CD14-positive monocyte (primary cell): ENCODE measurements around the gene TRRAP. TPM values are rescaled to one million over a fixed set of nuclear protein-coding genes. Genes with fewer than 3 reads are reported as not detected.

Experiments used
- DNase-seq, 3 donors: peaks; one replicate each; pipeline ENCODE4 v3.0.0-alpha.2; 2011 to 2022
- H2AFZ ChIP-seq: 2 replicates; pipeline ENCODE4 v1.6.0; 2012; ENCODE audit warnings: mild to moderate bottlenecking, low read depth, low read length, inconsistent platforms; ENCODE audit not compliant: insufficient read depth, poor library complexity, severe bottlenecking
- H3K27ac ChIP-seq, 2 donors: 1 replicate in 1 of 2; 2 replicates in 1 of 2; pipeline ENCODE4 v1.5.1; 2012 to 2013; ENCODE audit warnings: low read length in 2 of 2, control low read depth in 1 of 2, inconsistent platforms in 1 of 2, low read depth in 1 of 2, mild to moderate bottlenecking in 1 of 2
- H3K27me3 ChIP-seq, 2 donors: one replicate each; pipeline versions ENCODE4 v1.6.0 to v1.6.1; 2011 to 2013; ENCODE audit warnings: low read length in 2 of 2; ENCODE audit not compliant: control insufficient read depth in 2 of 2, insufficient read depth in 2 of 2
- H3K36me3 ChIP-seq, 2 donors: replicated peaks in 1 of 2; 1 replicate in 1 of 2; 2 replicates in 1 of 2; pipeline versions ENCODE4 v1.5.1 to v1.6.1; 2012 to 2013; ENCODE audit warnings: low read length in 2 of 2, control low read depth in 1 of 2, inconsistent platforms in 1 of 2, mild to moderate bottlenecking in 1 of 2; ENCODE audit not compliant: insufficient read depth in 2 of 2, control insufficient read depth in 1 of 2
- H3K4me1 ChIP-seq, 2 donors: 1 replicate in 1 of 2; 2 replicates in 1 of 2; pipeline versions ENCODE4 v1.5.1 to v1.6.1; 2012 to 2013; ENCODE audit warnings: low read length in 2 of 2, control low read depth in 1 of 2, inconsistent platforms in 1 of 2, mild to moderate bottlenecking in 1 of 2, moderate library complexity in 1 of 2; ENCODE audit not compliant: insufficient read depth in 2 of 2, control insufficient read depth in 1 of 2
- H3K4me2 ChIP-seq: replicated peaks from 2 replicates; pipeline ENCODE3; 2012; ENCODE audit warnings: low read length, moderate library complexity, mild to moderate bottlenecking; ENCODE audit not compliant: poor library complexity, severe bottlenecking; ENCODE audit errors: extremely low read depth
- H3K4me3 ChIP-seq, 3 experiments: fragments of 200-600 bp in 1 of 3; sonication (generic) in 1 of 3; replicated peaks in 1 of 3; 1 replicate in 2 of 3; 2 replicates in 1 of 3; pipeline ENCODE4 v1.5.1; 2011 to 2013; ENCODE audit warnings: low read length in 3 of 3, mild to moderate bottlenecking in 3 of 3, control low read depth in 2 of 3, low read depth in 2 of 3, inconsistent platforms in 1 of 3, moderate library complexity in 1 of 3
- H3K79me2 ChIP-seq: 2 replicates; pipeline ENCODE4 v1.6.0; 2012; ENCODE audit warnings: mild to moderate bottlenecking, control low read depth, inconsistent platforms, low read length, moderate library complexity; ENCODE audit not compliant: insufficient read depth
- H3K9ac ChIP-seq: 2 replicates; pipeline ENCODE4 v1.6.0; 2017; ENCODE audit warnings: low read length, mild to moderate bottlenecking; ENCODE audit not compliant: insufficient read depth, poor library complexity, severe bottlenecking
- H3K9me3 ChIP-seq, 2 donors: replicated peaks in 1 of 2; 1 replicate in 1 of 2; 2 replicates in 1 of 2; pipeline versions ENCODE4 v1.5.1 to v1.6.1; 2012 to 2013; ENCODE audit warnings: low read length in 2 of 2, control low read depth in 1 of 2; ENCODE audit not compliant: control insufficient read depth in 1 of 2, insufficient read depth in 1 of 2
- H4K20me1 ChIP-seq: 2 replicates; pipeline ENCODE4 v1.6.0; 2012; ENCODE audit warnings: mild to moderate bottlenecking, low read length, control low read depth, moderate library complexity; ENCODE audit not compliant: insufficient read depth
- H3K27ac Mint-ChIP-seq, 7 donors: one replicate each; pipeline ENCODE4 v1.8.0; 2020; ENCODE audit warnings: mild to moderate bottlenecking in 7 of 7, mixed read lengths in 7 of 7, moderate library complexity in 6 of 7, inconsistent platforms in 2 of 7
- H3K27me3 Mint-ChIP-seq, 3 donors: one replicate each; pipeline ENCODE4 v1.8.0; 2021 to 2022; ENCODE audit warnings: low read depth in 3 of 3, mild to moderate bottlenecking in 3 of 3, mixed read lengths in 3 of 3, moderate library complexity in 3 of 3, inconsistent platforms in 1 of 3
- H3K36me3 Mint-ChIP-seq, 2 donors: one replicate each; pipeline ENCODE4 v1.8.0; 2020; ENCODE audit warnings: mixed read lengths in 2 of 2, inconsistent platforms in 1 of 2, mild to moderate bottlenecking in 1 of 2
- H3K4me1 Mint-ChIP-seq: one replicate; pipeline ENCODE4 v1.8.0; 2020; ENCODE audit warnings: mild to moderate bottlenecking, mixed read lengths
- H3K4me3 Mint-ChIP-seq, 2 donors: one replicate each; pipeline ENCODE4 v1.8.0; 2020; ENCODE audit warnings: mild to moderate bottlenecking in 2 of 2, mixed read lengths in 2 of 2, moderate library complexity in 1 of 2
- H3K9me3 Mint-ChIP-seq, 7 donors: one replicate each; pipeline ENCODE4 v1.8.0; 2020 to 2022; ENCODE audit warnings: mixed read lengths in 7 of 7, mild to moderate bottlenecking in 6 of 7, moderate library complexity in 6 of 7, inconsistent platforms in 2 of 7
- WGBS: methylation state at CpG from one replicate; pipeline ENCODE4 v1.1.5; 2013; ENCODE audit warnings: missing lambda C conversion rate; ENCODE audit not compliant: insufficient coverage; 5-methylcytosine and 5-hydroxymethylcytosine counted together
- intact Hi-C, 2 donors: fragments of 100-400 bp; cut with micrococcal nuclease; formaldehyde crosslinking; loops; one replicate each; pipeline versions ENCODE4 v1.15.0 to v1.15.1; 2023
- polyA plus RNA-seq, 3 donors: library from polyadenylated mRNA; depleted of rRNA in 1 of 3; unstranded in 2 of 3; stranded (reverse) in 1 of 3; fragments of 300-500 nt in 2 of 3; fragments of >200 nt in 1 of 3; fragmentation: Illumina TruSeq in 2 of 3; gene quantifications; 1 replicate in 2 of 3; 2 replicates in 1 of 3; pipeline ENCODE4 v1.2.3, GENCODE V29; 2012 to 2021
- TF ChIP-seq, protein P1 (sequence below): fragments of 200-600 bp; IDR thresholded peaks from one replicate; pipeline ENCODE4 v1.8.0; 2022; ENCODE audit warnings: antibody characterized with exemption, mild to moderate bottlenecking

The TRRAP gene
- polyA plus RNA-seq, 3 donors: 0.67 to 12.2 (median 1.2) TPM

DNA sequence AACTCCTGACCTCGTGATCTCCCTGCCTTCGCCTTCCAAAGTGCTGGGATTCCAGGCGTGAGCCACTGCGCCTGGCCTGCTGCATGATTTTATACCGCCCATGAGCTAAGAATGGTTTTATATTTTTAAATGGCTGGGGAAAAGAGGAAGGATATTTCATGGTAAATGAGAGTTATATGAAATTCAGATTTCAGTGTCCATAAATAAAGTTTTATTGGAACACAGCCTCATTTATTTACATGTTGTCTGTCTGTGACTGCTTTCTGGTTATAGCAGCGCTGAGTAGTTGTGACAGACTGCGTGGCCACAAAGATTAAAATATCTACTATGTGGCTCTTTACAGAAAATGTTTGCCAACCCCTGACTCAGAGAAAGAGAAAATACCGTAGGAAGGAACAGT, 2.2 kb downstream of the TRRAP start:
- intact Hi-C loops: no loop called here
- 100% methylated on average over 4 of the region's 8 CpGs for WGBS
- peaks cover 33% of the 10 kb centered on the region for H3K79me2 ChIP-seq
- peaks cover 11% of the 10 kb centered on the region for H4K20me1 ChIP-seq
- Mint-ChIP-seq H3K4me1 (peaks cover 16% of the 10 kb centered on the region), H3K27me3 (peaks cover 3 to 8% (median 4%) of the 10 kb centered on the region in 3 donors), H3K4me3 (no peak overlapping the region), H3K9me3 (no peaks in the 10 kb centered on the region), H3K27ac (peak overlapping the region in 2 of 7 donors; percentile 22 to 23), H3K36me3 (peaks cover 32 to 41% of the 10 kb centered on the region in 2 donors)
- H3K9ac ChIP-seq: no peak overlapping the region
- DNase-seq: no peak
- H3K4me1 ChIP-seq: peaks cover 16 to 22% of the 10 kb centered on the region in 2 donors
- H3K27me3 ChIP-seq: no peaks in the 10 kb centered on the region
- no peak overlapping the region for H2AFZ ChIP-seq
- no peak overlapping the region for H3K4me3 ChIP-seq
- peaks cover 31 to 48% of the 10 kb centered on the region in 2 donors for H3K36me3 ChIP-seq
- no peak overlapping the region for H3K27ac ChIP-seq
- no peak overlapping the region for H3K4me2 ChIP-seq
- no peaks in the 10 kb centered on the region for H3K9me3 ChIP-seq
- TF ChIP-seq, protein P1, sequence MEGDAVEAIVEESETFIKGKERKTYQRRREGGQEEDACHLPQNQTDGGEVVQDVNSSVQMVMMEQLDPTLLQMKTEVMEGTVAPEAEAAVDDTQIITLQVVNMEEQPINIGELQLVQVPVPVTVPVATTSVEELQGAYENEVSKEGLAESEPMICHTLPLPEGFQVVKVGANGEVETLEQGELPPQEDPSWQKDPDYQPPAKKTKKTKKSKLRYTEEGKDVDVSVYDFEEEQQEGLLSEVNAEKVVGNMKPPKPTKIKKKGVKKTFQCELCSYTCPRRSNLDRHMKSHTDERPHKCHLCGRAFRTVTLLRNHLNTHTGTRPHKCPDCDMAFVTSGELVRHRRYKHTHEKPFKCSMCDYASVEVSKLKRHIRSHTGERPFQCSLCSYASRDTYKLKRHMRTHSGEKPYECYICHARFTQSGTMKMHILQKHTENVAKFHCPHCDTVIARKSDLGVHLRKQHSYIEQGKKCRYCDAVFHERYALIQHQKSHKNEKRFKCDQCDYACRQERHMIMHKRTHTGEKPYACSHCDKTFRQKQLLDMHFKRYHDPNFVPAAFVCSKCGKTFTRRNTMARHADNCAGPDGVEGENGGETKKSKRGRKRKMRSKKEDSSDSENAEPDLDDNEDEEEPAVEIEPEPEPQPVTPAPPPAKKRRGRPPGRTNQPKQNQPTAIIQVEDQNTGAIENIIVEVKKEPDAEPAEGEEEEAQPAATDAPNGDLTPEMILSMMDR: no peak

DNA sequence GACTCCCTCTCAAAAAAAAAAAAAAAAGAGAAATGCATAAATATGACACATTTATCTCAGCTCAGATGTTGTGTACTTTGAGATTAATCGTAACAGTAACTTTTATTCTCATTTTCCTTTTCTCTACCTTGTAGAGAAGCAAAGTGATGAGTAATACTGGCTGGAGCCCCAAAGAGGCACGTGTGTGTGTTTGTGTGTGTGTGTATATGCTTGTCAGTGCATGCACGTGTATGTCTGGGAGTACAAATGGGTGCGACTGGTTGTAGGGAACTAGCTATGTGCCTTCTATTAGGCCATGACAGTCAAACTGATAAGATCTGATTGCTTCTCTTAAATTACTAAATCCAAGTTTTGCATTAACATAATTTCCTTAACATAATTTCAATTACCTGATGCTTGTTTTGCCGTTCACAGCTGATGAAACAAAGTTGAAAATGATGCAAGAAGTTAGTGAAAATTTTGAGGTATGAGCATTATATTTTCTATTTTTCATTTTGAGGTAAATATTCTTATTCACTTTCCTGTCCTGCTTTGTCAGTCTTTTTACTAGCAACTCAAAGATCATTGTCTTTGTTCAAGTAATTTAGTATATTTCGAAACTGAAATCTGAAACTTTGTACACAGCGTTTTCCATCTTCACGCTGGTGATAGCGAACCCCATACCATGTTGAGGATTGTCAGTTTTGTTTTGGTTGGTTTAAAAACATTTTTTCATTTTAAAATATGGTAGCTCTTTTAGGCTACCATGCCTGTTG, 3.4 kb downstream of the TRRAP start:
- Mint-ChIP-seq H3K27me3 (peaks cover 2 to 3% (median 3%) of the 10 kb centered on the region in 3 donors), H3K9me3 (no peaks in the 10 kb centered on the region), H3K4me1 (peaks cover 16% of the 10 kb centered on the region), H3K27ac (no peak overlapping the region), H3K4me3 (no peak overlapping the region), H3K36me3 (peaks cover 40 to 51% of the 10 kb centered on the region in 2 donors)
- H3K79me2 ChIP-seq: peaks cover 33% of the 10 kb centered on the region
- H3K4me3 ChIP-seq: no peak overlapping the region
- H3K9me3 ChIP-seq: no peaks in the 10 kb centered on the region
- no CpG with 5 or more reads among the region's 9 CpGs for WGBS
- H4K20me1 ChIP-seq: peaks cover 11% of the 10 kb centered on the region
- TF ChIP-seq, protein P1: no peak
- no peaks in the 10 kb centered on the region for H3K27me3 ChIP-seq
- no peak overlapping the region for H3K27ac ChIP-seq
- DNase-seq: no peak
- H2AFZ ChIP-seq: no peak overlapping the region
- H3K36me3 ChIP-seq: peaks cover 40 to 57% of the 10 kb centered on the region in 2 donors
- H3K4me1 ChIP-seq: peaks cover 16 to 22% of the 10 kb centered on the region in 2 donors
- intact Hi-C loops: no loop called here
- H3K9ac ChIP-seq: no peak overlapping the region
- H3K4me2 ChIP-seq: no peak overlapping the region
